T-cell (primary cell): ENCODE measurements around the gene APBB1IP. TPM values are rescaled to one million over a fixed set of nuclear protein-coding genes. Genes with fewer than 3 reads are reported as not detected.

Experiments used
- ATAC-seq, 4 experiments: fragments of 200-7000 bp in 3 of 4; fragments of 150-1000 bp in 1 of 4; cut with Tn5 transposase; replicated peaks in 1 of 4; 1 replicate in 3 of 4; 2 replicates in 1 of 4; pipeline ENCODE4 v1.10.0; 2021; ENCODE audit warnings: moderate library complexity in 3 of 4, mild to moderate bottlenecking in 2 of 4, moderate number of reproducible peaks in 1 of 4
- CTCF ChIA-PET, 2 donors: fragments of 300-600 bp; sonication (Branson Sonifier 250); formaldehyde crosslinking; loops; one replicate each; lab custom pipeline; 2022; ENCODE audit warnings: antibody characterized with exemption in 2 of 2; lab: Charles Lee
- POLR2A ChIA-PET, 2 donors: fragments of 300-600 bp; sonication (Branson Sonifier 250); formaldehyde crosslinking; loops; one replicate each; lab custom pipeline; 2022; ENCODE audit warnings: antibody characterized with exemption in 2 of 2; lab: Charles Lee
- DNase-seq, 35 experiments: peaks; one replicate each; pipeline versions ENCODE4 v3.0.0 to v3.0.0-alpha.2; 2013 to 2023
- H3K27ac ChIP-seq: one replicate; pipeline ENCODE4 v1.5.1; 2013; ENCODE audit warnings: low read length
- H3K27me3 ChIP-seq, 2 experiments: replicated peaks in 1 of 2; 1 replicate in 1 of 2; 2 replicates in 1 of 2; pipeline versions ENCODE4 v1.6.1 to v1.7.0; 2013; ENCODE audit warnings: low read length in 1 of 2, mixed read lengths in 1 of 2; ENCODE audit not compliant: control insufficient read depth in 2 of 2, insufficient read depth in 2 of 2; ENCODE audit errors: extremely low read depth in 1 of 2
- H3K36me3 ChIP-seq, 2 donors: 1 replicate in 1 of 2; 2 replicates in 1 of 2; pipeline versions ENCODE4 v1.6.1 to v1.7.0; 2013; ENCODE audit warnings: low read length in 1 of 2; ENCODE audit not compliant: control insufficient read depth in 2 of 2, insufficient read depth in 1 of 2; ENCODE audit errors: extremely low read depth in 1 of 2
- H3K4me1 ChIP-seq, 2 experiments: 1 replicate in 1 of 2; 2 replicates in 1 of 2; pipeline versions ENCODE4 v1.6.1 to v1.7.0; 2013; ENCODE audit warnings: low read length in 2 of 2, mixed read lengths in 1 of 2; ENCODE audit not compliant: insufficient read depth in 2 of 2, control insufficient read depth in 1 of 2; ENCODE audit errors: extremely low read depth in 1 of 2
- H3K4me3 ChIP-seq, 2 donors: 1 replicate in 1 of 2; 2 replicates in 1 of 2; pipeline versions ENCODE4 v1.5.1 to v1.7.0; 2013; ENCODE audit warnings: mild to moderate bottlenecking in 2 of 2, low read length in 1 of 2, moderate library complexity in 1 of 2; ENCODE audit not compliant: control insufficient read depth in 1 of 2; ENCODE audit errors: extremely low read depth in 1 of 2
- H3K9me3 ChIP-seq: 2 replicates; pipeline ENCODE4 v1.7.0; 2013
- H3K27ac Mint-ChIP-seq, 2 donors: one replicate each; pipeline ENCODE4 v1.8.0; 2020 to 2021; ENCODE audit warnings: mild to moderate bottlenecking in 2 of 2, mixed read lengths in 2 of 2
- H3K27me3 Mint-ChIP-seq, 2 donors: one replicate each; pipeline ENCODE4 v1.8.0; 2021 to 2022; ENCODE audit warnings: mixed read lengths in 2 of 2
- H3K36me3 Mint-ChIP-seq: one replicate; pipeline ENCODE4 v1.8.0; 2021; ENCODE audit warnings: mixed read lengths
- H3K4me1 Mint-ChIP-seq, 3 donors: one replicate each; pipeline ENCODE4 v1.8.0; 2020 to 2022; ENCODE audit warnings: mixed read lengths in 3 of 3, mild to moderate bottlenecking in 1 of 3
- H3K4me3 Mint-ChIP-seq, 3 donors: one replicate each; pipeline ENCODE4 v1.8.0; 2020 to 2022; ENCODE audit warnings: mild to moderate bottlenecking in 3 of 3, mixed read lengths in 3 of 3, moderate library complexity in 3 of 3
- H3K9me3 Mint-ChIP-seq, 3 donors: one replicate each; pipeline ENCODE4 v1.8.0; 2020 to 2022; ENCODE audit warnings: mixed read lengths in 3 of 3
- WGBS: methylation state at CpG from one replicate; pipeline ENCODE4 v1.1.5; 2013; ENCODE audit warnings: missing lambda C conversion rate; ENCODE audit not compliant: insufficient coverage; 5-methylcytosine and 5-hydroxymethylcytosine counted together
- total RNA-seq, 35 experiments: library from RNA in 6 of 35; stranded (reverse) in 6 of 35; fragments of 120-200 nt in 1 of 35; gene quantifications; one replicate each; pipeline versions ENCODE4 v1.2.1 to v1.2.4 and lab custom pipeline; 2013 to 2026

Gene APBB1IP
- total RNA-seq, 5 donors from 2014 or later (not counting 1 experiment from before 2014, with no cell fraction given): 86.5 to 102 (median 88.4) TPM

DNA sequence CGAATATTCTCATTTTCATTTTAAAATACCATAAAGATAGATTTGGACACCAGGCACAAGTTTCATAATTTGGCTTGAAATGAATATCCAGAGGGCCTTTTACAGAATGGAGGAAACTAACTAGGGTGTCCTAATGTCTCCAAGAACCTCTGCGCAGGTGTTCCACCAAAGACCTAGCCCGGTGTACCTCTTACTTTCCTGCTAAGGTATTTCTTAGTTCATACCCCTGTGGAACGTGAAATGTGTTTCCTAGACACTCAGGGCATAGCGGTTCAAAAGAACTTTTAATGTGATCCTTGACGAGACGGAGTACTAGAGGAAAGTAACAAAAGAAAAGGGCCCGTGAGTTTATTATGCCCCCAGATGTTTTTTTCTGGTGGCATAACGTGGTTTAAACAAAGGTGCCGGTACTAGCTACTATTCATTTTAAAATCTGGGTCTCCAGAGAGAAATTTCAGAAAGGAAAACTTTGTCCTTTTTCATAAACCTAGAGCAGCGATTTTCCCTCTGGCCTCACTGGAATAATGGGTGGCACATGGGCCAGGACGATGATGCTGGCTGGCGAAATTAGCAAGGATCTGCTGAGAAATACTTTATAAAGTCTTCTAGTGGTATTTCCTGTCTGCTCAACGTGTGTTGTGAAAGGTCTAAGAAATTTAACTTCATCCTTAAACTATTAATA, 1.4 kb downstream of the APBB1IP start:
- Mint-ChIP-seq H3K4me3 (peak overlapping the region; percentile 92 to 98 (median 93)), H3K9me3 (no peaks in the 10 kb centered on the region), H3K36me3 (peaks cover 23% of the 10 kb centered on the region), H3K4me1 (peaks cover 58 to 73% (median 67%) of the 10 kb centered on the region in 3 donors), H3K27ac (peak overlapping the region; percentile 95 to 96), H3K27me3 (no peaks in the 10 kb centered on the region)
- peak in 3 of 4 experiments; percentile 13 to 33 (median 14) for ATAC-seq
- peaks cover 34 to 44% of the 10 kb centered on the region in 2 experiments for H3K4me1 ChIP-seq
- no peaks in the 10 kb centered on the region for H3K36me3 ChIP-seq
- 0% methylated on average over 6 of the region's 14 CpGs for WGBS
- ChIA-PET CTCF (no interaction called here), POLR2A (interaction anchor here (0.8 to 1.2 kb wide), 2 partner anchors 9 kb away, joined by 4 read pairs; no protein-coding TSS in a partner anchor)
- no peaks in the 10 kb centered on the region for H3K27me3 ChIP-seq
- peak overlapping the region; percentile 87 for H3K27ac ChIP-seq
- no peaks in the 10 kb centered on the region for H3K9me3 ChIP-seq
- peak overlapping the region; percentile 87 to 93 for H3K4me3 ChIP-seq
- DNase-seq: peak in 2 of 35 experiments; percentile 21 to 45

- Histone ChIP-seq H3K9me3 (no peaks in the 10 kb centered on the region), H3K4me1 (peaks cover 34 to 44% of the 10 kb centered on the region in 2 experiments), H3K27me3 (no peaks in the 10 kb centered on the region), H3K4me3 (peak overlapping the region; percentile 87 to 93), H3K27ac (peak overlapping the region; percentile 87), H3K36me3 (no peaks in the 10 kb centered on the region)
- ATAC-seq (no peak), DNase-seq (no peak)
- H3K4me1 Mint-ChIP-seq: peaks cover 62 to 74% (median 66%) of the 10 kb centered on the region in 3 donors
- no peaks in the 10 kb centered on the region for H3K27me3 Mint-ChIP-seq
- H3K36me3 Mint-ChIP-seq: peaks cover 24% of the 10 kb centered on the region
- peak overlapping the region; percentile 91 to 95 for H3K27ac Mint-ChIP-seq
- H3K4me3 Mint-ChIP-seq: peak overlapping the region; percentile 92 to 98 (median 93)
- WGBS: no CpG with 5 or more reads among the region's 1 CpG
- CTCF ChIA-PET: no interaction called here
- POLR2A ChIA-PET: no interaction called here
- no peaks in the 10 kb centered on the region for H3K9me3 Mint-ChIP-seq
Measured at GRCh38 chr10:26440088-26440470, 1.9 kb downstream of the APBB1IP start.

- DNase-seq (peak in 2 of 35 experiments; percentile 16 to 64), ATAC-seq (no peak)
- Mint-ChIP-seq H3K4me3 (peak overlapping the region; percentile 80 to 98 (median 93)), H3K27me3 (no peaks in the 10 kb centered on the region), H3K36me3 (peaks cover 37% of the 10 kb centered on the region), H3K4me1 (peaks cover 64 to 74% (median 66%) of the 10 kb centered on the region in 3 donors), H3K9me3 (no peaks in the 10 kb centered on the region), H3K27ac (peak overlapping the region; percentile 93 to 97)
- no peaks in the 10 kb centered on the region for H3K36me3 ChIP-seq
- H3K9me3 ChIP-seq: no peaks in the 10 kb centered on the region
- peak overlapping the region; percentile 87 for H3K27ac ChIP-seq
- POLR2A ChIA-PET: interaction anchor here (0.5 to 1.0 kb wide), 5 partner anchors 11 to 41 kb away, joined by 3 to 25 read pairs (median 4); no protein-coding TSS in a partner anchor
- CTCF ChIA-PET: interaction anchor here in 1 of 2 donors (0.6 to 2.1 kb wide), 5 partner anchors 25 to 713 kb away, joined by 3 to 5 read pairs (median 3); no protein-coding TSS in a partner anchor
- no peaks in the 10 kb centered on the region for H3K27me3 ChIP-seq
- 21% methylated on average over 2 of the region's 7 CpGs for WGBS
- H3K4me1 ChIP-seq: peaks cover 34 to 44% of the 10 kb centered on the region in 2 experiments
- peak overlapping the region; percentile 16 to 36 for H3K4me3 ChIP-seq
Measured at GRCh38 chr10:26441491-26442214, 3.5 kb downstream of the APBB1IP start.

GRCh38 chr10:26445411-26446031, 7.4 kb downstream of the APBB1IP start:
- Mint-ChIP-seq H3K9me3 (no peaks in the 10 kb centered on the region), H3K36me3 (peaks cover 39% of the 10 kb centered on the region), H3K4me1 (peaks cover 86 to 88% (median 88%) of the 10 kb centered on the region in 3 donors), H3K27ac (peak overlapping the region; percentile 87 to 96), H3K4me3 (peak overlapping the region; percentile 7 to 58 (median 32)), H3K27me3 (no peaks in the 10 kb centered on the region)
- Histone ChIP-seq H3K36me3 (no peaks in the 10 kb centered on the region), H3K9me3 (no peaks in the 10 kb centered on the region), H3K27me3 (no peaks in the 10 kb centered on the region), H3K27ac (peak overlapping the region; percentile 88), H3K4me1 (peaks cover 53 to 64% of the 10 kb centered on the region in 2 experiments), H3K4me3 (no peak overlapping the region)
- ChIA-PET POLR2A (interaction anchor here in 1 of 2 donors (0.7 kb wide), 1 partner anchor 39 kb away, joined by 4 read pairs; no protein-coding TSS in a partner anchor), CTCF (interaction anchor here in 1 of 2 donors (0.7 to 1.0 kb wide), 2 partner anchors 27 to 110 kb away, joined by 3 to 4 read pairs; no protein-coding TSS in a partner anchor)
- 93% methylated on average over 3 of the region's 8 CpGs for WGBS
- DNase-seq (no peak), ATAC-seq (no peak)

GRCh38 chr10:26446258-26446657, 8.1 kb downstream of the APBB1IP start:
- Histone ChIP-seq H3K36me3 (no peaks in the 10 kb centered on the region), H3K27me3 (no peaks in the 10 kb centered on the region), H3K9me3 (no peaks in the 10 kb centered on the region), H3K4me1 (peaks cover 54 to 70% of the 10 kb centered on the region in 2 experiments), H3K27ac (peak overlapping the region; percentile 88), H3K4me3 (no peak overlapping the region)
- Mint-ChIP-seq H3K4me3 (peak overlapping the region; percentile 37 to 59 (median 58)), H3K9me3 (no peaks in the 10 kb centered on the region), H3K4me1 (peaks cover 88 to 89% (median 89%) of the 10 kb centered on the region in 3 donors), H3K27me3 (no peaks in the 10 kb centered on the region), H3K27ac (peak overlapping the region; percentile 87 to 96), H3K36me3 (peaks cover 38% of the 10 kb centered on the region)
- ChIA-PET POLR2A (interaction anchor here (0.5 to 1.0 kb wide), 3 partner anchors 11 to 21 kb away, joined by 3 to 11 read pairs (median 3); no protein-coding TSS in a partner anchor), CTCF (interaction anchor here (0.5 to 1.0 kb wide), 3 partner anchors 11 to 26 kb away, joined by 4 to 7 read pairs (median 5); no protein-coding TSS in a partner anchor)
- no CpG with 5 or more reads among the region's 5 CpGs for WGBS
- ATAC-seq (no peak), DNase-seq (peak in 2 of 35 experiments; percentile 16 to 24)
